Measurements from ENCODE around the gene OR4F16. TPM values are rescaled to one million over a fixed set of nuclear protein-coding genes. Genes with fewer than 3 reads are reported as not detected.
"Not testable (repeated sequence)": the region's sequence is repeated elsewhere in the genome, so short reads cannot be mapped to it uniquely, and the experiment has no call there.

The OR4F16 gene
- 0.07 TPM for polyA plus RNA-seq
- long read RNA-seq, donor 1: 0 reads
- long read RNA-seq, donor 2: 0 reads
- long read RNA-seq, donor 3: 0 reads
- long read RNA-seq, donor 4: 0 reads
- long read RNA-seq, donor 5: 0 reads
- long read RNA-seq, donor 6: 0 reads
- long read RNA-seq, donor 7: 0 reads
- long read RNA-seq, donor 8: 0 reads
- long read RNA-seq, donor 9: 0 reads
- long read RNA-seq, donor 10: 0 reads
- long read RNA-seq, donor 11: 0 reads

GRCh38 chr1:686554-686953, at the start of gene OR4F16:
TSS of gene OR4F16 (minus strand) at chr1:686654. CDS start at chr1:686654, 0 bp downstream.
- not testable (repeated sequence) for H3K36me3 ChIP-seq (ENCODE audit: control insufficient read depth, insufficient read depth, low read length); H3K27me3 ChIP-seq (ENCODE audit: control insufficient read depth, insufficient read depth, low read length); H3K27ac ChIP-seq (ENCODE audit: low read length); H3K4me1 ChIP-seq (ENCODE audit: control insufficient read depth, insufficient read depth, low read length); H3K9me3 ChIP-seq (ENCODE audit: control insufficient read depth, low read depth, low read length); DNase-seq; H3K4me3 ChIP-seq (ENCODE audit: low read length)

DNA sequence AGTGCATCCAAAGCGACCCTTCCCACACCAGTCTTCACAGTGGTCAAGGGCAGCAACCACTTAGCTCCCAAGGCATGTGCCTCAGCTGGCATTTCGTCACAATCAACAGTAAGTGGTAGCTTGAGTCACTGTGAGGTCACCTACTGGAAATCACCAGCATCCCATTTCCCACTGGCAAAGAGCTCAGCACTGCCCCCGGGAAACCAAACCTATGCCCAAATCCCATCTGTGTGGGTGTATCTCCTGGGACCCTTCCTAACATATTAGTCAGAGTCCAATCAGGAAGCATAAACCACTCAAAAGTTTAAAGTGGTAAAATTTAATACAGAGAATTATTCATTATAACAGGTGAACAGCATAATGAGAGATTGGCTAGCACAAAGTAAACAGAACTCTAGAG, 47.2 kb upstream of the OR4F16 start:
- H3K9me3 ChIP-seq (ENCODE audit: control insufficient read depth, low read depth, low read length); H3K4me1 ChIP-seq (ENCODE audit: control insufficient read depth, insufficient read depth, low read length); H3K36me3 ChIP-seq (ENCODE audit: control insufficient read depth, insufficient read depth, low read length); DNase-seq; H3K4me3 ChIP-seq (ENCODE audit: low read length); H3K27ac ChIP-seq (ENCODE audit: low read length); H3K27me3 ChIP-seq (ENCODE audit: control insufficient read depth, insufficient read depth, low read length): not testable (repeated sequence)
- WGBS (ENCODE audit: insufficient coverage, low lambda C conversion rate): no CpG with 5 or more reads among the region's 3 CpGs

DNA sequence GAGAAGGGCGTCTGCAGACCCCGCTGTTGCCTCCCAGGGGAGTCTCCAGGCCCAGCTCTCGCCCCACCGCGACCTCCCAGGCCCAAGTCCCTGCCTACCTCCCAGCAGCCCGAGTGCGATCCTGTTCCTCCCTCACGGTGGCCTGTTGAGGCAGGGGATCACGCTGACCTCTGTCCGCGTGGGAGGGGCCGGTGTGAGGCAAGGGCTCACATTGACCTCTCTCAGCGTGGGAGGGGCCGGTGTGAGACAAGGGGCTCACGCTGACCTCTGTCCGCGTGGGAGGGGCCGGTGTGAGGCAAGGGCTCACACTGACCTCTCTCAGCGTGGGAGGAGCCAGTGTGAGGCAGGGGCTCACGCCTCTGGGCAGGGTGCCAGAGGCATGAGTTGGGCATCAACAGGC, 40.6 kb upstream of the OR4F16 start:
- not testable (repeated sequence) for H3K4me1 ChIP-seq (ENCODE audit: control insufficient read depth, insufficient read depth, low read length); H3K36me3 ChIP-seq (ENCODE audit: control insufficient read depth, insufficient read depth, low read length); H3K9me3 ChIP-seq (ENCODE audit: control insufficient read depth, low read depth, low read length); H3K4me3 ChIP-seq (ENCODE audit: low read length); H3K27me3 ChIP-seq (ENCODE audit: control insufficient read depth, insufficient read depth, low read length); DNase-seq; H3K27ac ChIP-seq (ENCODE audit: low read length)
- no CpG with 5 or more reads among the region's 20 CpGs for WGBS (ENCODE audit: insufficient coverage, low lambda C conversion rate)

Other genes with a start within 250 kb of the OR4F16 start
- gene OR4F29, start 235.0 kb downstream of the OR4F16 start, polyA plus RNA-seq: 0.07 TPM
- 18.1 TPM for gene SAMD11, start 237.3 kb upstream of the OR4F16 start, polyA plus RNA-seq

Measured in large intestine (tissue), 12 donors.